Stimulated activated naive CD4-positive, alpha-beta T cell (primary cell): ENCODE results near the gene MERTK.
"Not testable (repeated sequence)": the region's sequence is repeated elsewhere in the genome, so short reads cannot be mapped to it uniquely, and the experiment has no call there.

Experiments
- DNase-seq, 6 experiments: peaks; one replicate each; lab custom pipeline; 2025; lab: John Stamatoyannopoulos, UW

Gene MERTK

DNA sequence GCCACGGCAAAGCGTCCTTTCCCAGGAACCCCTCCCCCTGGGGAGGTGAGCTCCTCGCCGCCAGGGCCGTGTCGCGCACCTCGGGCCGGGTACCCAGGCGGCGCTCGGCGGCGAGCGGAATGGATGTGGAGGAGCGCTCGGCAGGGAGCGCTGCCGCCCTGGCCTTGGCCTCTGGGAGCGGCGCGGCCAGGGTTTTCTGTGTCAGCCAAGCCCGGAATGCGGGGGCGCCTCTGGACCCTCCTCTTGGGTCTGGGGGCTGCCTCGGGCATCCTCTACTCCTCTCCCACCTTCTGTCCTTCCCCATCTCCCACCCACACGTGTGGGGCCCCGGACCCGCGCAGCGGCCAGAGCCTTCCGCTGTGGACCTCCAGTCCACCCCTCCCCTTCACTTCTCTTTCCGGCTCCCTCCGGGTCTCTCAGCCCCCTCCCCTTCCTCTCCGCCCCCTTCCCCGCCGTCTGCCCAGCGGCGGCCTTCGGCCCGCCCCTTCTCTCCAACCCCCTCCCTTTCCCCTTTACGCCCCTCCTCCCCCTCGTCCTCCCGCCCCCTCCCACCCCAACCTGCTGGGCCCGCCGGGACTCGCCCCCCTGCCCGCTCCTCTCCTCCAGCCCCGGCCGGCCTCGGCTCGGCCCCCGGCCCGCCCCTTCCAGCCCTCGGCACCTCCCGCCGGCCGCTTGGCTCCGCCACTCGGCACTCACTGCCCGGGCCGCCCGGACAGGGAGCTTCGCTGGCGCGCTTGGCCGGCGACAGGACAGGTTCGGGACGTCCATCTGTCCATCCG lies at the start of gene MERTK:
TSS of gene MERTK (plus strand) at position 684 of the 779 bp plus-strand sequence. CDS start 129 bp downstream, outside the sequence.
- peak; percentile 11 to 33 (median 25) for DNase-seq

DNA sequence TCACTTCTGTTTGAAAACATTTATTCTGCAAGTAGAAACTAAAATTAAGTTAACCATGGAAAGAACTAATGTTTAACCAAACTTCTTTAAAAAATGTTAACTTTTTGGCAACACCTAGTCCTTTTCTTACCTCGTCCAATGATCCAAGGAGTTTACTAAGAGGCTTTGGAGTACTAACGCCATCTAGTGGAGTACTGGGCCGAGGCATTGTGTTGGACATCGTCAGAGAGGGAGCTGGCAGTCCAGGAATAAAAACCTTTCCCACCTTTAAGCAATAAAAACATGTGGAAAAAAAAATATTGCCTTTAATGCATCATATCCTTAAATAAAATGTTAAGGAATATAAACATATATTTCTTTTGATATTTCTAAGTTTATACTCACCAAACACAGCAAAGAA lies 47.8 kb upstream of the MERTK start:
- DNase-seq, result peak in 2 of 6 experiments; percentile 1 to 4

DNA sequence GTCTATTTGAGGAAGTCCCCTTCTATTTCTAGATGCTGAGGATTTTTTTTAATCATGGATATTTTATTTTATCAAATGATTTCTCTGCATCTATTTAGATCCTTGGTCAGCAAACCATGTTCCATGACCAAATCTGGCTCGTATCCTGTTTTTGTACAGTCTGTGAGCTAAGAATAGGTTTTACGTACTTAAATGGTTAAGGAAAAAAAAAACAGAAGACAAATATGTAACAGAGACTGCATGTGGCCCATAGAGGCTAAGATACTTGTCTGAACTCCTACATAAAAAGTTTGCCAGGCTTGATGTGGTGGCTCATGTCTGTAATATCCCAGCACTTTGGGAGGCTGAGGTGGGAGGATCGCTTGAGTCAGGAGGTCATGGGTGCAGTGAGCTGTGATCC lies 45.9 kb upstream of the MERTK start:
- not testable (repeated sequence) for DNase-seq

- not testable (repeated sequence) for DNase-seq
Observed at GRCh38 chr2:111860005-111860404, 38.4 kb upstream of the MERTK start.

DNA sequence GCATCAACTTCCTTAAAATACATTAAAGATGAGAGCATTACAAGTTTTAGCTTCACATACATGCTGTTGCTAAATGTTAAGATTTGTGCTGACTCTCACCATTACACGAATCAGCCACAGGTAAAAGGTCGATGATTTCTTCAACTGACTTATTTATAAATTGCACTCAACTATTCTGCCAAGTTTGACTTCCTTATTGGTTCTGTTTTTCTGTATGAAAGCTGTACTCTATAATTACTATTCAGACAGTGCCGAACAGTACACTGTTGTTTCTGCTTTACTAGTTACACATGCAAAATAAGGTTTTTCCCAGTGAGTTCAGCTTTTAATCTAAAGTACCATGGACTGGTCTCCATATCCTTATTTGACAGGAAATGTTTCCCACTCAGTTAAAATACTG lies 33.3 kb upstream of the MERTK start:
- DNase-seq, result not testable (repeated sequence)

DNA sequence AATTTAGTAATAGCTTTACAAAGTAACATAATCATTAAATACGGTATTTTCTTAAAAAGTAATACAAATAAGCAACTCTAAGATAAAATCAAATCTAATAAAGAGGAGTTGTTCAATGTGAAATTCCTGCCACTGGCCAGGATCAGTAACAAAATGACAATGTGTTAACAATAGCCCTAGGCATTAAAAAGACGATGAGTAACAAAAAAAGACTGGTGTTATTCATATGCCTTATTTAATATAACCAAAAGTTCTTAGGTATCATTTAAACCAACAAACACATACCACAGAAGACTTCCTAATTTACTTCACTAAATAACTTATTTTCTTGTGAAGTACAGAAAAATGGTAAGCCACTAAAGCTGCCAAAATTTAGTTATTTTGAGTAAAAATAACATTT lies 25.6 kb upstream of the MERTK start:
- not testable (repeated sequence) for DNase-seq

DNA sequence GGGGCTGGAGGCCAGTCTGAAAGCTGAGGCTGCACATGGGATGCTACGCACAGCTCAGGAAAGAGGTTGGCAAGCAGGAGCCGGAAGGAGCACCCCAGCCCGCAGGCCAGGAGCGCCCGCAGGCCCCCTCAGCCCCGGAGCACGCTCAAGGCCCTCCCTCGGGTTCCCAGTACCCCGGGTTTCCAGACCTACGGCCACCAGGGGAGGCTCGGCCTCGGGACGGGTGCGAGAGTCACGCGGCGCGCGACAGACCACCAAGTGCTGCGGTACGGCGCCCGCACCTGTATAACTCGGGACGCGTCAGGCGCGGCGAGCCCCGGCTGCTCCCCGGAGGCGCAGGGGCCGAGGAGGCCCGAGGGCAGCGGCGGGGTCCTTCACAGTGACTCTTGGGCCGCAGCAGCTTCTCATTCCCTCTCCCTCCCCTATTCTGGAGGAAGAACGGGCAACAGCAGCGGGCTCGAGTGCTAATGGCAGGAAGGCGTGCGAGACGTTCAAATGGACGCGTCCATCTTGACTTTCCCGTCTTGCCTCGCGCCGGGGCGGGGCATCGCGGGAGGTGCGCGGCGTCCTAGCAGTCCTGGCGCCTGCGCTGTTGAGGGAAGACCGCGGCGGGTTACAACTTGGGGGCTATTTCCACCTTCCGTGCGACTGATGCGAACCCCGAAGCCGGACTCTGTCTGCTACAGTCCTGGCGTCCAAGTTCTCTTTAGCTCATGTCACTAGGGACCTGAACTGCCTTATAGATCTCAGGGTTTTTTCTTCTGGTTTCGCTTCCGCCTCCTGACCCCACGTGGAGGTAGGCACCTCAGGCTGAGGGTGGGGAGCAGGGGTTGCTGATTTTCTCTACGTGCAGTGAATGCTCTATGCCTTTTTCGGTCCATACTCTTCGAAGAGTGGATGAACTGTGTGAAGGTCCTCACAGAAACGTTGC lies 14.5 kb upstream of the MERTK start, which contains the start of gene ANAPC1:
TSS of gene ANAPC1 (minus strand) at position 533 of the 931 bp plus-strand sequence. CDS start 3,368 bp downstream, outside the sequence.
- DNase-seq, result peak; percentile 69 to 84 (median 80)

- DNase-seq, result no peak
Observed at GRCh38 chr2:111884592-111884964, 13.8 kb upstream of the MERTK start.

GRCh38 chr2:111896024-111896423 lies 2.4 kb upstream of the MERTK start:
- DNase-seq, result no peak

GRCh38 chr2:111896576-111896975 lies 1.8 kb upstream of the MERTK start:
- DNase-seq, result no peak

GRCh38 chr2:111897630-111897923 lies 830 bp upstream of the MERTK start:
- no peak for DNase-seq

GRCh38 chr2:111898703-111899514 lies 502 bp downstream of the MERTK start:
- peak in 3 of 6 experiments; percentile 18 to 29 (median 22) for DNase-seq

DNA sequence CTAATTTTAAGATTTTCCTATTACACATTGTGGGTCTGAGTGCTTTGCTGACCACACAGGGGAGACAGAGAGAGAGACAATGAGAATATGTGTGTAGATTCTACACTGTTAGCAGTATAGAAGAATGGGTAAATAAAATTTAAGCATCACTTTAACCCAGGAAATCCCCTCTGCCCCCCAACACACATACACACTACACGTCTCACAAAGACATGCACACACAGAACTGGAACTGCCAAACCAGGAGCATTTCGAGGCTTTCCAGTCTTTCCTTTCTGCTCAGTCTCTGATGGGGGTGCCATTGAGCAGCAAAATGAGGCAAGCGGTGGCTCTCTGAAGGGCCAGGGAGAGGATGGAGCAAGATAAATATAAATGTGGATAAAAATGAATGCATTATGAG lies 2.5 kb downstream of the MERTK start:
- DNase-seq, result no peak

DNA sequence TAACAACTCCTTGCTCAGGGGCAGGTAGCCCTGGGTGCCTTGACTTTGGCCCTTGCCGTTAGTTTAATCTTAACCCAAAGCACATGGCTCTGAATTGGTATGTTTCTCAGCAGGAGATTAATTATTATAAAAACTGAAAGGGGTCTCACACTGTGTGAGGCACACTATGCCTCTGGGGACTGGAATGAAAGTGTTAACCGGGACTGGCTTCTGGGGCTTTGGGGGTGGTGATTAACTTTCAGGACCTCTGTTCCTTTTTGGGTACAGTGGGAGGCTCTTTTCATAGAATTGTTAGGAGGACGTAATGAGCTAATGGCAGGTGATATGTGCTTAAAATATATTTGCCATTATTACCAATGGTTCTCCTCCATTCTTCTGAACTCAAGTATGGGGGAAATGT lies 5.1 kb downstream of the MERTK start:
- DNase-seq, result no peak

DNA sequence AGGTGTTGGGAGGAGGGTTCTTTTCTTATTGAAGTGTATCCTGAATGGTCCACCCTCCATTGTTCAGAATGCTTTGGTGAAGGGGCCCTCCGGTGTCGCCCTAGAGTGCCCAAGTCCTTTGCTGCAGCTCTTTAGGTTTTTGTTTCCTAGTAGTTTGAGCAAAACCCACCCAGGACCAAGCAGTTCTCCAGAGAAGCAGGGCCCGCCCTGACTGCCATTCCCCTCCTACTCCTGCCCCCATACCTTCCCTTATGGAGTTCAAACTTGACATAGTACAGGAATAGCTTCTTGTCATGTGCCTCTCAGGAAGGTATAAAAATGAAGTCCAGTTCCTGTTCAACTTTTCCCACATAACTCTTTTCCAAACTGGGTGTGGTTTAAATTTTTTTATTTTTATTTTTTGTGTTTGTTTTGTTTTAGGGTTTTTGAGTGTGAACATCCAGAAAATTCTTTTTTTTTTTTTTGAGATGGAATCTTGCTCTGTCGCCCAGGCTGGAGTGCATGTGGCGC lies 5.6 kb downstream of the MERTK start:
- DNase-seq, result no peak

DNA sequence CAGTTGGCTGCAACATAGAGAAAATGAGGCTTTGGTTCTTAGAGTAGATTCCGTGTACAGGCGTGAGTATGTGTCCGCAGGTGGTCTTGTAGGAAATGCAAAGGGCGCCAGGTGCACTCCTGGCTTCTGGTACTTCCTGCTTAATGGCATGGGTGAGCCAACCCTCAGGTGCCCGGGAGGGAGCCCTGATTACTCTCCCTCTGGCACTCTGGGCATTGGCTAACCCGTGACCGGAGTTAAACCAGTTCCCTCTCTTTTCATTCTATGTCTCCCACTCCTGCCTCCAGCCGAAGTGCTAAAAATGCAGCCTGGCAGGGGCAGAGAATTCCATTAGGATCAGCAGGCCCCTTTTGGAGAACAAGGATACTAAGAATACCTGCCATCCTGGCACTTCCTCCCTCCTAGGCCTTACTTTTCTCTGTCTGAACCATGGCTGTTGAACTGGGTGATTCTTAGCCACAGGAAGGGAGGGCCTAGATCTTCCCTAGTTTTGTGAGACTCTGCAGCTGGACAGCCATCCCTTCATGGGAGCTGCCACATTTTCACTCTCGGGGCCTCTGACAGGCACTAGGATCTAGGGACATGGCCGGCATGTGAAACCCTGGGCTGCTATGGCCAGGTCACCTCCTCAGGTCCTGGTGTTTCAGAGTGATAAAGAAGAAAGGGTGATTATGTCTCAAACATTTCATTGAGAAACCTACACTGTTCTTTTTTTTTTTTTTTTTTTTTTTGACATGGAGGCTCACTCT lies 6.5 kb downstream of the MERTK start:
- no peak for DNase-seq

DNA sequence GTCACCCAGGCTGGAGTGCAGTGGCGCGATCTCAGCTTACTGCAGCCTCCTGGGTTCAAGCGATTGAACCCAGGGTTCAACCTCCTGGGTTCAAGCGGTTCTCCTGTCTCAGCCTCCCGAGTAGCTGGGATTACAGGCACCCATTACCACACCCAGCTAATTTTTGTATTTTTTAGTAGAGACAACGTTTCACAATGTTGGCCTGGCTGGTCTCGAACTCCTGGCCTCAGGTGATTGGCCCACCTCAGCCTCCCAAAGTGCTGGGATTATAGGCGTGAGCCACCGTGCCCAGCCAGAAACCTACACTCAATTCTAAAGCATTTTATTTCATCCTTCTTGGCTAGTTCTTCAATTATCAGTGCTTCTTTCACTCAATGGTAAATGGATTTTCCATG lies 7.1 kb downstream of the MERTK start:
- DNase-seq, result not testable (repeated sequence)

DNA sequence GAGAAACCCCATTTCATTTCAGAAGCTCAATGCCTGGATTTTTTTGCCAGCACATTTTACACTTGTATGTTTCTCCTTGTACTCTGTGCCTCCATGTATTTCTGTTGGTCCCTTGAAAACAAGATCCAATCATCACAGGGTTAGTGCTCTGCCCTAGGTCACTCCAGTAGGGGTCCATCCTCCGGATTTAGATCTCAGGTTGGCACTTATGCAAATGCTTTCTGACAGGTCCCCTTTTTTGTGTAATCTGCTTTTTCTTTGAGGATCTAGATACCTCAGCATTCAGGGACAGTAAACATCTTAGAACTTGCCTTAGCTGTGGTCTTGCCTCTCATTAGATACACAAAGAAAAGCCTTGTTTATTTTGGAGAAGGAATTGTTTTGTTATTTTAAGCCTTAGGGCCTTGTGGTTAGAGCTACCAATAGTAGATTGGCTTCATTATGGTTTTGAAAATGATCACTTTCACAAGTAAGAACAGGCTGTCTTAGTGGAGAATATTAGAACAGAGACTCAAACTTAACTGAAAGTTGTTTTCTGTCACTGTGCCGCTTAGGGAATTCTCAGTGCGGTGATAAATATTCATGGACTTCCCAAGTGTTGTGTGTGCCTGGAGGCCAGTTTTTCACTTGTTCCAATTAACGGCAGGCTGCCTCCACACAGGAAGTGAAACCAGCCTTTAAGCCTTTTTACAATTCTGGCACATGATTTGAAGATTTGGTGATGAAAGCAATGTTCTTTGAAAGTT lies 7.8 kb downstream of the MERTK start:
- peak in 2 of 6 experiments; percentile 6 to 9 for DNase-seq

DNA sequence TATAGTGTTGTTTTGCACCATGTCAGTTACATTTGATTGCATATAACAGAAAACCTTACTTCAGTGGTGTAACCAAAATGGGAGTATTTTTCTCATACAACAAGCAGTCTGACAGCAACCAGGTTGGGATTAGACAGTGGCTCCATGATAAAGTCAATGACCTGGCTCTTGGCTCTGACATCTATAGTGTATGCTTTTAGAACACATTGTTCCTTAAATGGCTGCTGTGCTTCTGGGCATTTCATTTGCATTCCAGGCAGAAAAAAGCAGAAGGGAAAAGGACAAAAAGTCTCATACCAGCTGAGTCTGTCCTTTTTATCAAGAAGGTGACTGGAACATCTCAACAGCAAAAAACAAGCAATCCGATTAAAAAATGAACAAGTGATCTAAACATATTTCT lies 10.2 kb downstream of the MERTK start:
- no peak for DNase-seq

DNA sequence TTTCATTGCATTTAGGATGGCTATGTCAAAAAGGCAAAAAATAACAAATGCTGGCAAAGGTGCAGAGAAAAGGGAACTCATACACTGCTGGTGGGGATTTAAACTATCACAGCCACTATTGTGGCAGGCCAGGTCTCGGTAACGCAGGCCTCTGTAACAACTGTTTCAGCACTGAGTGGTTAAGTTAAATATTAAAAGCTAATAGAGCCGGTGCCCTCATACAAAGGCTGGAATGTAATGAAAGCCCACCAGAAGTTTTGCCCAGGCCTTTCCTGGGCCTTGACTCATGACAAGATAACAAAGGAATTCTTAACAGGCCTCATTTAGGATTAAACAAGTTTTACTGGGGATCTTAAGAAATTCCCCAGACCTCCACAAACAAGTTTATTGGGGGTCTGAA lies 10.7 kb downstream of the MERTK start:
- no peak for DNase-seq
